AG09319 (cell line): ENCODE results near the gene DOK7.

Experiments
- DNase-seq: peaks from one replicate; pipeline ENCODE4 v3.0.0-alpha.2; 2010; ENCODE audit warnings: low read depth; ENCODE audit errors: extremely low read depth
- CTCF ChIP-seq: IDR thresholded peaks from 2 replicates; pipeline ENCODE4 v1.5.1; 2011; ENCODE audit warnings: low read depth, mild to moderate bottlenecking, inconsistent platforms, low read length, moderate library complexity

DOK7 gene

GRCh38 chr4:3462321-3462789 is 751 bp upstream of the DOK7 start:
- DNase-seq: no peak
- no peak for TF ChIP-seq CTCF

GRCh38 chr4:3463556-3464348 is 646 bp downstream of the DOK7 start:
- DNase-seq: no peak
- TF ChIP-seq CTCF: no peak

GRCh38 chr4:3464349-3464905 is 1.3 kb downstream of the DOK7 start:
- DNase-seq: no peak
- no peak for TF ChIP-seq CTCF

GRCh38 chr4:3464911-3465697 is 2.0 kb downstream of the DOK7 start:
- DNase-seq: no peak

GRCh38 chr4:3465698-3466671 is 2.9 kb downstream of the DOK7 start:
- no peak for TF ChIP-seq CTCF
- no peak for DNase-seq

More at GRCh38 chr4:3464911-3465697, 2.0 kb downstream of the DOK7 start:
- no peak for TF ChIP-seq CTCF

GRCh38 chr4:3466691-3467600 is 3.8 kb downstream of the DOK7 start:
- DNase-seq: no peak
- no peak for TF ChIP-seq CTCF
